C4-2B (cell line): ENCODE data around the gene PRKACG.
"Not testable (repeated sequence)": the region's sequence is repeated elsewhere in the genome, so short reads cannot be mapped to it uniquely, and the experiment has no call there.

Source experiments
- H3K27ac ChIP-seq: fragments of 450-650 bp; 2 replicates; pipeline ENCODE4 v1.5.1; 2017
- ZFX ChIP-seq: fragments of 450-650 bp; IDR thresholded peaks from 2 replicates; pipeline ENCODE4 v1.6.1; 2017
- TF ChIP-seq, protein P1 (sequence below): fragments of 450-650 bp; conservative IDR thresholded peaks from 2 replicates; pipeline ENCODE4 v1.5.1; 2017; ENCODE audit warnings: mild to moderate bottlenecking

Gene PRKACG

DNA sequence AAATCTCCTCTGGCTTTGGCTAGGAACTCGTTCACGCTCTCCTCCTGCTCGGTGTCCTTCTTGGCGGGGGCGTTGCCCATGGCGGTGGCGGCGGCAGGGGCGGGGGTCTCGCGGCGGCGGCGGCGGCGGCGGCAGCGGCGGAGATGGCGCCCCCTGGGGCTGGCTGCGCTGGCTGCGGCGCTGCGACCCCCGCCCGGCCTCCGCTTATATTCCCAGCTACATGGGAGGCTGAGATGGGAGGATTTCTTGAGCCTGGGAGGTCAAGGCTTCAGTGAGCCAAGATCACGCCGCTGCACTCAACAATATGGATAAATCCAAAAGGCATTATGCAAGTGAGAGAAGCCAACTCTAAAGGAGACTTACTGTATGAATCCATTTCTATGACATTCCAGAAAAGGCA is at the start of gene PRKACG:
PRKACG (minus strand) TSS at position 101 of the 400 bp plus-strand sequence; CDS start at position 80, 21 bp downstream.
- no peak for TF ChIP-seq ZFX
- TF ChIP-seq, protein P1, sequence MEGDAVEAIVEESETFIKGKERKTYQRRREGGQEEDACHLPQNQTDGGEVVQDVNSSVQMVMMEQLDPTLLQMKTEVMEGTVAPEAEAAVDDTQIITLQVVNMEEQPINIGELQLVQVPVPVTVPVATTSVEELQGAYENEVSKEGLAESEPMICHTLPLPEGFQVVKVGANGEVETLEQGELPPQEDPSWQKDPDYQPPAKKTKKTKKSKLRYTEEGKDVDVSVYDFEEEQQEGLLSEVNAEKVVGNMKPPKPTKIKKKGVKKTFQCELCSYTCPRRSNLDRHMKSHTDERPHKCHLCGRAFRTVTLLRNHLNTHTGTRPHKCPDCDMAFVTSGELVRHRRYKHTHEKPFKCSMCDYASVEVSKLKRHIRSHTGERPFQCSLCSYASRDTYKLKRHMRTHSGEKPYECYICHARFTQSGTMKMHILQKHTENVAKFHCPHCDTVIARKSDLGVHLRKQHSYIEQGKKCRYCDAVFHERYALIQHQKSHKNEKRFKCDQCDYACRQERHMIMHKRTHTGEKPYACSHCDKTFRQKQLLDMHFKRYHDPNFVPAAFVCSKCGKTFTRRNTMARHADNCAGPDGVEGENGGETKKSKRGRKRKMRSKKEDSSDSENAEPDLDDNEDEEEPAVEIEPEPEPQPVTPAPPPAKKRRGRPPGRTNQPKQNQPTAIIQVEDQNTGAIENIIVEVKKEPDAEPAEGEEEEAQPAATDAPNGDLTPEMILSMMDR, result no peak
- no peak within 1 kb of the TSS for H3K27ac ChIP-seq

DNA sequence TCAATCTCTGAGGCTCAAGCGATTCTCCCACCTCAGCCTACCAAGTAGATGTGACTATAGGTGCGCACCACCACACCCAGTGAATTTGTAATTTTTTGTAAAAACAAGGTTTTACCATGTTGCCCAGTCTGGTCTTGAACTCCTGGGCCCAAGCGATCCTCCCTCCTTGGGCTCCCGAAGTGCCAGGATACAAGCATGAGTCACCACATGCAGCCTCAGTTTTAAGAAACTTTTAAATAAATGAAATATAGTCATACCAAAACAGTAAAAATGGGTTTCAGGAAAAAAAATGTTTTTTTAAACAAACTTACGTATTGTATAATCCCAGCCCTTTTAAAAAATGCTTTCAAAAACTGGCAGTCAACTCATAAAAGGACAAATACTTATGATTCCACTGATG is 48.3 kb upstream of the PRKACG start:
- H3K27ac ChIP-seq, result no peak overlapping the region

DNA sequence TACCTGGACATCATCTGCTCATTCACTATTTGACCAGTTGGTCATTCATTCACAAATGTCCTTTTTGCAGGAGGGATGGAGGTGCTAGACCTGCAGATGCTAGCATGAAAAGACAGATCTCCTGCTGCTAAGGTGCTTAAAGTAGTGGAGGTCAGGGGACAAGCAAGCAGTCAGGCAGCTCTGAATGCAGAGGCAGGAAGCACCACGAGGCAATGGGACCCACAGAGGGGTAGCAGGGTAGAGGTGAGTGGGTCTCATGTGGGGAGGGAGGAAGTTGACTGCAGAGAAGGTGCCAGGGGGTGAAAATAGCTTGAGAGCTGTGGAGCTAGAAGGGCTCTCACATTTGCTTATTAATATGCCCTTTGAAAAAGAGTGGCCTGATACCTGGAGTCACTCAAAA is 46.9 kb upstream of the PRKACG start:
- H3K27ac ChIP-seq, result no peak overlapping the region
- TF ChIP-seq, protein P1, result no peak
- TF ChIP-seq ZFX, result no peak

More for the DNA sequence above, 48.3 kb upstream of the PRKACG start:
- TF ChIP-seq, protein P1, result no peak
- TF ChIP-seq ZFX, result no peak

DNA sequence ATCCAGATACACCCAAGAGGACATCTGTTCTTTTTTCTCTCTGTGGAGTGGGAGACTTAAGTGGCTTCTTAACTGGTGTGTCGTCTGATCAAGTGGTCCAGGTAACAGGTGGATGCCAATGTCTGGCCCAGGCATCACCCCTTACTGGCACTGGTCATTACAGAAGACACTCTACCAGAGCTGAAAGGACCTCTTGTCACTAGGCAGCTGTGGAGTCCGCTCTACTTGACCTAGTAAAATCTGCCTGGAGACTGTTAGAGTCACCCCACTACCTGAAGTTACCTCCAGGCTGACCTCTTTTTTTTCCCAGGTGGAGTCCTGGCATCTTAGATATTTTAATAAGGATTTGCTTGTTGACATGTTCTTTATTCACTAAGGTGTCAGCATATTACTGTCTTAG is 44.2 kb upstream of the PRKACG start:
- H3K27ac ChIP-seq, result no peak overlapping the region
- TF ChIP-seq, protein P1, result no peak
- no peak for TF ChIP-seq ZFX

DNA sequence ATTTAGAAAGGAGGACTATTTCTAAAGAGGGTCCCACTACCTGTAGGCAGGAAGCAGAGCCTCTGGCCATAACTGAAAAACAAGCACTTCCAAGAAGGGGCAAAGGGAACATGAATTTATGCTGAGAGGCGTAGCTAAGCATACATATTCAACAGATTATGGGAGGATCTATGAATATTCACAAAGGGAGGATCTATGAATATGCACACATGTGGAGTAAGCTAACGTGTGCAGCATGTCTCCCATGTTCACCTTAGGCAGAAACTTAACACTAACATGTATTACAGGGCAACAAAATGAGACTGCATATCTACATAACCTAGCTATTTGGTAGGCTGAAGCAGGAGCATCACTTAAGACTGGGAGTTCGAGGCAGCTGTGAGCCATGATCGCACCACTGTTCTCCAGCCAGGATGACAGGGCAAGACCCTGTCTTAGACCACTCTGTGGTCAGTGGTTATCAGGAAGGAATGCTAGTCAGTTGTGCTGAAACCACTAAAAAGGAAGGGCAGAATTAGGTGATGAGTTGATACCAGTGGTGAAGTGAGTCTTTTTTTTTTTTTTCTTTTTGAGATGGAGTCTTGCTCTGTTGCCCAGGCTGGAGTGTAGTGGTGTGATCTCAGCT is 42.4 kb upstream of the PRKACG start:
- H3K27ac ChIP-seq, result no peak overlapping the region
- no peak for TF ChIP-seq ZFX
- TF ChIP-seq, protein P1, result no peak

DNA sequence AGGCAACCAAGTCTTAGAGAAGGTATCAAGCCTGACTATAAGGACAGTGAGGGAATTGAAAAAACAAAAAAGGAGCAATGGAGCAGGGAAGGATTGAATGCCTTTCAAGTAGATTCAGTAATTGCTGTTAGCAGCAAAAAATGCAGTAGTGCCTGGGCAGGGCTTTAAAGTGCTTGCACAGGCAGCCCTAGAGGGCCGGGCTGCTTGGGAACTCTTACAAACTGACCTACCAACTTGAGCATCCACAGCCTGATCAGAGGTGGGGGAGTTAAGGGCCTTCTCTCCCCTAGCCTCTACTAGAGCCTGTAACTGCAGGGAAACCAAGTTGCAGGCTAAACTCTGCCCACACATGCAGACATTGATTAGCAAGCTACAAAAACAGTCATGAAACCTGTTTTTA is 41.1 kb upstream of the PRKACG start:
- H3K27ac ChIP-seq, result no peak overlapping the region
- TF ChIP-seq, protein P1, result no peak
- TF ChIP-seq ZFX, result no peak

DNA sequence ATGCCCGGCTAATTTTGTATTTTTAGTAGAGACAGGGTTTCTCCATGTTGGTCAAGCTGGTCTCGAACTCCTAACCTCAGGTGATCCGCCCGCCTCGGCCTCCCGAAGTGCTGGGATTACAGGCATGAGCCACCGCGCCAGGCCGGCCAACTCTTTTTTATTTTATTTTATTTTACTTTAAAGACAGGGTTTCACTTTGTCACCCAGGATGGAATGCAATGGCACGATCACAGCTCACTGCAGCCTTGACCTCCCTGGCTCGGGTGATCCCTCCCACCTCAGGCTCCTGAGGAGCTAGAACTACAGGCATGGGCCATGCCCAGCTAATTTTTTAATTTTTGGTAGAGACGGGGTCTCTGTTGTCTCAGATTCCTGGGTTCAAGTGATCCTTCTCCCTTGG is 37.0 kb upstream of the PRKACG start:
- not testable (repeated sequence) for H3K27ac ChIP-seq

DNA sequence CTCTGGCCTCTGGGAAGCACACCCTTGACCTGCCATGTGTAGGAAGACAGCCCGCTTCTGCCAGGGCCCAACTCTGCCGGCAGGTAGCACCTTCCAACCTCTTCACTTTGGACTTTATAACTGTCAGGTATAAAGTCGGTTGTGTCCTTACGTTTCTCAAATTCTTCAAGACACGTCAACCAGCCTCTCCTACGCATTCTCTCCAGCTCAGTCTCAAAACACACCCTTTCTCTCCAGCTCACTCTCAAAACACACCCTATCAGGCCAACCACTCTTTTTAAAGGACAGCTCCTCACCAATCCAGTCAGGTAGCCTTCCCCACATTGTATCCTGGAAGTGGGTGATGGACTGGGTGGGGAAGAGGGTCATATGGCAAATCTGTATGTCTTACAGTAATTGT is 35.2 kb upstream of the PRKACG start:
- TF ChIP-seq, protein P1, result no peak
- TF ChIP-seq ZFX, result no peak
- no peak overlapping the region for H3K27ac ChIP-seq
